Left ventricle myocardium inferior (tissue), 1 donor: ENCODE results near the gene GABRR2. TPM values are rescaled to one million over a fixed set of nuclear protein-coding genes. Genes with fewer than 3 reads are reported as not detected.

Experiments used
- DNase-seq: peaks from one replicate; pipeline ENCODE4 v3.0.0-alpha.2; 2020
- H3K27ac ChIP-seq: fragments of 200-600 bp; replicated peaks from 2 replicates; pipeline ENCODE4 v1.8.0; 2021
- H3K27me3 ChIP-seq: fragments of 200-600 bp; 2 replicates; pipeline ENCODE4 v1.8.0; 2021; ENCODE audit warnings: low read depth
- H3K36me3 ChIP-seq: fragments of 200-600 bp; 2 replicates; pipeline ENCODE4 v1.8.0; 2021
- H3K4me1 ChIP-seq: fragments of 200-600 bp; 2 replicates; pipeline ENCODE4 v1.8.0; 2021
- H3K4me3 ChIP-seq: fragments of 200-600 bp; 2 replicates; pipeline ENCODE4 v1.8.0; 2021; ENCODE audit warnings: mild to moderate bottlenecking, moderate library complexity
- H3K9me3 ChIP-seq: fragments of 200-600 bp; replicated peaks from 2 replicates; pipeline ENCODE4 v1.8.0; 2021
- CTCF ChIP-seq: fragments of 200-600 bp; IDR thresholded peaks from 2 replicates; pipeline ENCODE4 v1.8.0; 2021; ENCODE audit warnings: antibody characterized with exemption, mild to moderate bottlenecking, borderline replicate concordance
- intact Hi-C: fragments of 100-400 bp; cut with micrococcal nuclease; formaldehyde crosslinking; loops from one replicate; pipeline ENCODE4 v1.11.0; 2022
- total RNA-seq: library from RNA; stranded (reverse); fragmentation: NEBNext Ultra II Directional; extraction: Animal tissue kit (Norgen Biotek cat#: 25700); gene quantifications from one replicate; pipeline ENCODE4 v1.2.1, GENCODE V29; 2021
- donor health status: DM: no; HTN: yes; CAD: no; lungs with severe emphysema.

Gene GABRR2
- total RNA-seq, 1 donor from 2014 or later: 0.69 TPM

GRCh38 chr6:89281779-89282246 lies 33.3 kb downstream of the GABRR2 start:
- Histone ChIP-seq H3K4me3 (no peak overlapping the region), H3K9me3 (no peaks in the 10 kb centered on the region), H3K27me3 (no peaks in the 10 kb centered on the region), H3K27ac (no peak overlapping the region), H3K4me1 (no peaks in the 10 kb centered on the region), H3K36me3 (no peaks in the 10 kb centered on the region)
- intact Hi-C loops: no loop called here
- DNase-seq: no peak
- TF ChIP-seq CTCF: peak; percentile 20

GRCh38 chr6:89278956-89279355 lies 36.1 kb downstream of the GABRR2 start:
- H3K36me3 ChIP-seq: no peaks in the 10 kb centered on the region
- H3K27me3 ChIP-seq: no peaks in the 10 kb centered on the region
- no peak for TF ChIP-seq CTCF
- H3K9me3 ChIP-seq: no peaks in the 10 kb centered on the region
- H3K4me3 ChIP-seq: no peak overlapping the region
- no peak overlapping the region for H3K27ac ChIP-seq
- H3K4me1 ChIP-seq: peaks cover 3% of the 10 kb centered on the region
- intact Hi-C loops: no loop called here
- DNase-seq: no peak

- Histone ChIP-seq H3K4me1 (peaks cover 31% of the 10 kb centered on the region), H3K36me3 (no peaks in the 10 kb centered on the region), H3K27ac (no peak overlapping the region), H3K4me3 (no peak overlapping the region), H3K9me3 (no peaks in the 10 kb centered on the region), H3K27me3 (no peaks in the 10 kb centered on the region)
- DNase-seq: no peak
- intact Hi-C loops: no loop called here
- TF ChIP-seq CTCF: no peak
Measured at GRCh38 chr6:89275900-89276299, 39.2 kb downstream of the GABRR2 start.

- H3K9me3 ChIP-seq: no peaks in the 10 kb centered on the region
- DNase-seq: no peak
- no peaks in the 10 kb centered on the region for H3K27me3 ChIP-seq
- H3K4me1 ChIP-seq: peaks cover 31% of the 10 kb centered on the region
- peak overlapping the region; percentile 50 for H3K27ac ChIP-seq
- no peaks in the 10 kb centered on the region for H3K36me3 ChIP-seq
- no peak for TF ChIP-seq CTCF
- intact Hi-C loops: no loop called here
- H3K4me3 ChIP-seq: no peak overlapping the region
Measured at GRCh38 chr6:89273816-89274215, 41.3 kb downstream of the GABRR2 start.

- Histone ChIP-seq H3K27ac (no peak overlapping the region), H3K9me3 (no peaks in the 10 kb centered on the region), H3K27me3 (no peaks in the 10 kb centered on the region), H3K36me3 (no peaks in the 10 kb centered on the region), H3K4me3 (no peak overlapping the region), H3K4me1 (peaks cover 31% of the 10 kb centered on the region)
- intact Hi-C loops: no loop called here
- no peak for DNase-seq
- TF ChIP-seq CTCF: no peak
Measured at GRCh38 chr6:89272596-89272995, 42.5 kb downstream of the GABRR2 start.
